Vagina (tissue), 2 donors: ENCODE measurements around the gene COG6.

ENCODE experiments used
- CTCF ChIP-seq, 3 experiments: fragments of 450-650 bp in 2 of 3; fragments of 200-600 bp in 1 of 3; sonication (generic) in 1 of 3; IDR thresholded peaks; one replicate each; pipeline ENCODE4 v1.5.1; 2017 to 2019; ENCODE audit warnings: antibody characterized with exemption in 3 of 3, mild to moderate bottlenecking in 2 of 3, moderate library complexity in 2 of 3
- POLR2A ChIP-seq, 2 donors: fragments of 450-650 bp; IDR thresholded peaks; one replicate each; pipeline ENCODE4 v1.6.1; 2017; ENCODE audit warnings: antibody characterized with exemption in 2 of 2, mild to moderate bottlenecking in 2 of 2, moderate library complexity in 2 of 2
- POLR2AphosphoS5 ChIP-seq, 2 donors: sonication (generic); formaldehyde crosslinking; IDR thresholded peaks; one replicate each; pipeline ENCODE4 v1.9.0; 2017; ENCODE audit warnings: antibody characterized with exemption in 2 of 2, mild to moderate bottlenecking in 2 of 2, low read depth in 1 of 2; ENCODE audit not compliant: insufficient read depth in 1 of 2

- no peak for TF ChIP-seq CTCF (IDR thresholded peaks at IDR 0.05)
- TF ChIP-seq POLR2A (IDR thresholded peaks at IDR 0.05): no peak
- no peak for TF ChIP-seq POLR2AphosphoS5 (IDR thresholded peaks at IDR 0.05; ENCODE audit: insufficient read depth in 1 of 2, low read depth in 1 of 2)
These were observed 81.6 kb downstream of the COG6 start for GRCh38 chr13:39737047-39737446.
